ENCODE measurements around the gene PLK1. TPM values are rescaled to one million over a fixed set of nuclear protein-coding genes. Genes with fewer than 3 reads are reported as not detected.

PLK1 gene
- total and polyA plus RNA-seq, 2 experiments from 2014 or later = 69.0 to 141 TPM

GRCh38 chr16:23635958-23636357 is 42.7 kb upstream of the PLK1 start:
- Mint-ChIP-seq H3K4me1 (peaks cover 4% of the 10 kb centered on the region; the same call in 1 of the 3 replicates), H3K27ac (no peak overlapping the region), H3K36me3 (ENCODE audit: low read depth) (peaks cover 56% of the 10 kb centered on the region), H3K9me3 (no peaks in the 10 kb centered on the region; the same call in 2 of the 3 replicates), H3K4me3 (no peak overlapping the region), H3K27me3 (ENCODE audit: insufficient read depth, low read depth, poor library complexity) (no peaks in the 10 kb centered on the region)
- H4K20me1 ChIP-seq (replicated peaks; ENCODE audit: insufficient read depth) = peaks cover 17% of the 10 kb centered on the region; the same call in 1 of the 2 replicates
- H3K36me3 ChIP-seq (ENCODE audit: insufficient read depth) = peaks cover 56% of the 10 kb centered on the region
- H3F3A ChIP-seq (replicated peaks; ENCODE audit: low read depth) = 0 out of 2 replicates have a peak, but pooled peaks cover 3% of the 10 kb centered on the region
- 0 out of 2 replicates have a peak, but pooled peaks cover 6% of the 10 kb centered on the region for H3K4me1 ChIP-seq (ENCODE audit: insufficient read depth)
- ATAC-seq (no peak), DNase-seq (ENCODE audit: low spot score) (no peak)
- no peak overlapping the region for H3K27ac ChIP-seq (ENCODE audit: low read depth)
- H2AFZ ChIP-seq = no peak overlapping the region
- TF ChIP-seq EZH2 (IDR thresholded peaks at IDR 0.05; ENCODE audit: low read depth, unreplicated experiment) = no peak
- TF ChIP-seq, protein P1, sequence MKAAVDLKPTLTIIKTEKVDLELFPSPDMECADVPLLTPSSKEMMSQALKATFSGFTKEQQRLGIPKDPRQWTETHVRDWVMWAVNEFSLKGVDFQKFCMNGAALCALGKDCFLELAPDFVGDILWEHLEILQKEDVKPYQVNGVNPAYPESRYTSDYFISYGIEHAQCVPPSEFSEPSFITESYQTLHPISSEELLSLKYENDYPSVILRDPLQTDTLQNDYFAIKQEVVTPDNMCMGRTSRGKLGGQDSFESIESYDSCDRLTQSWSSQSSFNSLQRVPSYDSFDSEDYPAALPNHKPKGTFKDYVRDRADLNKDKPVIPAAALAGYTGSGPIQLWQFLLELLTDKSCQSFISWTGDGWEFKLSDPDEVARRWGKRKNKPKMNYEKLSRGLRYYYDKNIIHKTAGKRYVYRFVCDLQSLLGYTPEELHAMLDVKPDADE (IDR thresholded peaks at IDR 0.05) = no peak
- no peak for TF ChIP-seq EZH2phosphoT487 (IDR thresholded peaks at IDR 0.05; ENCODE audit: unreplicated experiment)
- no peak for TF ChIP-seq REST (IDR thresholded peaks at IDR 0.05; ENCODE audit: unreplicated experiment)
- no peak for TF ChIP-seq JUNB (IDR thresholded peaks at IDR 0.05; ENCODE audit: unreplicated experiment)
- no peak for TF ChIP-seq POLR2AphosphoS5 (IDR thresholded peaks at IDR 0.05; ENCODE audit: low read depth)
- no peak for TF ChIP-seq CTCF (conservative IDR thresholded peaks at IDR 0.05; ENCODE audit: low read depth in 2 of 2)
- no peak for TF ChIP-seq NANOG (IDR thresholded peaks at IDR 0.05; ENCODE audit: borderline replicate concordance)
- no peak for TF ChIP-seq ZNF331 (CRISPR knock-in tag; IDR thresholded peaks at IDR 0.05; ENCODE audit: low read depth)
- TF ChIP-seq ZNF462 (CRISPR knock-in tag; IDR thresholded peaks at IDR 0.05) = no peak
- no peak for TF ChIP-seq ZNF114 (CRISPR knock-in tag; IDR thresholded peaks at IDR 0.05)
- TF ChIP-seq CREB1 (CRISPR knock-in tag; IDR thresholded peaks at IDR 0.05; ENCODE audit: low read depth) = no peak
- TF ChIP-seq STAT1 (IDR thresholded peaks at IDR 0.05; ENCODE audit: unreplicated experiment) = no peak
- H3K9me2 ChIP-seq (ENCODE audit: insufficient read depth) = no peaks in the 10 kb centered on the region
- no peaks in the 10 kb centered on the region for H3K27me3 ChIP-seq (ENCODE audit: insufficient read depth)
- H3K4me3 ChIP-seq = no peak overlapping the region
- no peak overlapping the region for H3K4me2 ChIP-seq
- peaks cover 63% of the 10 kb centered on the region for H3K79me2 ChIP-seq (replicated peaks; ENCODE audit: insufficient read depth)
